GM13976 (cell line): ENCODE measurements around the gene RASAL2.

ENCODE experiments used
- DNase-seq: peaks from one replicate; pipeline ENCODE4 v3.0.0; 2012; ENCODE audit warnings: low spot score
- CTCF ChIP-seq: IDR thresholded peaks from 2 replicates; pipeline ENCODE4 v1.5.1; 2012; ENCODE audit warnings: borderline replicate concordance, mild to moderate bottlenecking; ENCODE audit not compliant: insufficient read depth; ENCODE audit errors: extremely low read depth, missing control alignments, control extremely low read depth
- in situ Hi-C: fragments of 300-500 bp; cut with MboI; formaldehyde crosslinking; loops from one replicate; pipeline ENCODE4 v1.12.0; 2022; ENCODE audit warnings: low sequenced_read_pairs, mixed read lengths, inconsistent platforms; ENCODE audit not compliant: unreplicated experiment

Gene RASAL2

DNA sequence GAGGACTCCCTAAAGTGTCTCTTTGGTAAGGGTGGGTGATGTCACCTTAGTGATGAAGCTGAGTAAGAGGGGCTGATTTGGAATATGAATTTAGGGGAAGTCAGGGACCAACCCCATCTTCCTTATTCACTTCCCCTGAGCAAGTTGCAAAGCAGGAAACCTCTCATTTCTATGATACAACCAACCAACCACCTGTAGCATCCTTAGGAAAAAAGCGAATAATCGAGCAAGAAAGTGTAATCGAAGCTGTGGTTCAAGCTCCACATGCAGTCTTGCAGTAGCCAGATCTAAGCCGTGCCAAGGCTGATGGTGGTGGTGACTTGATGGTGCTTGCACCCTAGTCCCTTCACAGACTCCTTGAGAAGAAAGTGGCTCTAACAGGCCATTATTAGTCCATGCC lies 422.2 kb downstream of the RASAL2 start:
- in situ Hi-C loops: no loop called here
- no peak for TF ChIP-seq CTCF

DNA sequence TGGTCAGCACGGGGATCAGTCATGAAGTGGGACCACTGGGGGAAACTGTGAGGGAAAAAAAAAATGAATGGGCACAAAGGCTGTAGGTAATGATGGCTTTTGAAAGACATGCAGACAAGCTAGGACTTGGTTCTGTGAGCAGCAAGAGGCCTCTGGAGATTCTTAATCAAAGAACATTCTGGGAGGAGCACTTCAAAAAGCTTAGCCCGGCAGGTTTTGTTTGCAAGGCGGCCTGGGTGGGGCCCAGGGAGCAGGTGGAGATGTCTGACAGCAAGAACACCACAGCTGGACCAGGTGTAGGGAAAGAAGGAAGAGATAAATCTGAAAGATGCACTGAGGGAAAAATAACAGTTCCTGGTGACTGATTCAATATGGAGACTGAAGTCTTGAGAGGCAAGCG lies 425.0 kb downstream of the RASAL2 start:
- DNase-seq: no peak
- TF ChIP-seq CTCF: no peak
- in situ Hi-C loops: no loop called here

More for the DNA sequence above, 422.2 kb downstream of the RASAL2 start:
- no peak for DNase-seq

DNA sequence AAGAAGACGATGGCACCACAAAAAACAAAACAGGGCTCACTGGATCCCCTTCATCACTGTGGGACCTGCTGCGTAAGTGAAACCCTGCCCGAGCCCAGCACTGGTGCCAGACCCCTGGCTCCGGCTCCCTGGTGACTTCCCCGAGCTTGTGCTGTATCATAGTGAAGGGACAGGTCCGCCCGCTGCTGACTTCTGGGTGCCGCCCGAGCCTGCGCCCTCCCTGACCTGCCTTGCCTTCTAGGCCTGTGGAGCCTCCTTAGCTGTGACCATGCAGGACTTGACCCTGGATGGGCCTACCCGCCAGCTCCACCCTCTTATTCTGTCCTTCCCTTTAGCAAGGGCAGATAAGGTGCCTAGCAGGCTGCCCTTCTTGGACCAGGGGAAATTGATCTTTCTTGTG lies 426.9 kb downstream of the RASAL2 start:
- TF ChIP-seq CTCF: no peak
- in situ Hi-C loops: no loop called here

DNA sequence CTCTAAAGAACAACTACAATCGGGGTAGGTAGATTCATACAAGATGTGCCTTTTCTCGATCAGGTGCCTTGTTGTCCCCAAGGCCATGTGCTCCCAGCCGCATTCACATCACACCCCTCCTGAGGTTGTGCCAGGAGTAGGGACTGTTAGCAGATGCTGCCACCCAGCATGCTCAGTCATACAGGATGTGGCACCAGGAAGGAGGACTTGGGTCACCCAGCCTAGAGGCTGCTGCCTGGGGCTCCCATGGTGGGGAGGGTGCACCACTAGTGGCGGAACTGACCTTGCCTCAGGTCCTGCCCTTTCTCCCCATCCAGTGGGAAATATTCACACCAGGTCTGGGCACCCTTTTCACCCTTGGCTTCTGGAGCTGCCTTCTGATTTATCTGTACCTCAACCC lies 427.3 kb downstream of the RASAL2 start:
- no peak for TF ChIP-seq CTCF
- in situ Hi-C loops: no loop called here
- DNase-seq: no peak

More for the DNA sequence above, 426.9 kb downstream of the RASAL2 start:
- DNase-seq: no peak

GRCh38 chr1:178527117-178527516 lies 433.2 kb downstream of the RASAL2 start:
- DNase-seq: no peak
- TF ChIP-seq CTCF: no peak
- in situ Hi-C loops: loop anchor here (5.0 to 25.0 kb wide), 2 partner anchors 475 to 835 kb away; partner anchors contain the start of gene AXDND1

- in situ Hi-C loops: loop anchor here (5.0 to 25.0 kb wide), 2 partner anchors 474 to 834 kb away; partner anchors contain the start of gene AXDND1
- DNase-seq: no peak
- no peak for TF ChIP-seq CTCF
Observed at GRCh38 chr1:178528228-178528952, 434.5 kb downstream of the RASAL2 start.

GRCh38 chr1:178528953-178529335 lies 435.0 kb downstream of the RASAL2 start:
- no peak for TF ChIP-seq CTCF
- in situ Hi-C loops: loop anchor here (5.0 to 25.0 kb wide), 2 partner anchors 473 to 833 kb away; partner anchors contain the start of gene AXDND1
- DNase-seq: no peak
